Kidney tubule cell (primary cell): ENCODE measurements around the gene MTRF1L.
"Not testable (repeated sequence)": the region's sequence is repeated elsewhere in the genome, so short reads cannot be mapped to it uniquely, and the experiment has no call there.

Experiments used
- DNase-seq: peaks from one replicate; pipeline ENCODE4 v3.0.0-alpha.2; 2018; ENCODE audit warnings: low spot score

Gene MTRF1L

DNA sequence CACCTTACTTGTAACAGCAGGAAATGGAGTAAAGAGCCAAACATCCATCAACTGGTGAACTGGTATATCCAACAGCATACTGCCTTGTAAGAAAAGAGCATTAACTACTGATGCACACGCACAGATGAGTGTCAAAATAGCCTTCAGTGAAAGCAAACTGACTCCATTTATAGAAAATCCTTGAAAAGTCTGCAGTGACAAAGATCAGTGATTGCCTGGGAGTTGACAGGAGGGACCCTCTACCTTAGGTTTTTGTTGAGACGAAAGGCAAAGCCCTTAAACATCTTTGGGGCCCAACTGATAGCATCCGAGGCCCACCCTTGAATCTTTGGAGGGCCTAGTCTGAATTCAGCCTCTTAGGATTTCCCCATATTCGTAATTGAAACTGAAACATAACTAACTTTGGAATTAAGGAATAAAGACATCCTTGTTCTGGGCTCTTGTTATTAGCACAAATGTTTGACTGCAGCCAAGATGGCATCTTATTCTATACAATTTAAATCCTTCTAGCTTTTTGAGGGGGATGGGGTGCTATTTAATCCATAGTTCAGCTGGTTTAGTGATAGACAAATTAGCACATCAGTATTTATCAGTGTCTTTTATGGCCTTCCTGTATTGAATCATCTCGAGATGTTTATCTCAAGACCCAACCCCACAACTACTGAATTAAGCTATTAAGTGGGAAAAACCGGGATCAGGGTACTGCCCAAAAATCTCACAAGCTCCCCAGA, 32.7 kb downstream of the MTRF1L start:
- DNase-seq: no peak

DNA sequence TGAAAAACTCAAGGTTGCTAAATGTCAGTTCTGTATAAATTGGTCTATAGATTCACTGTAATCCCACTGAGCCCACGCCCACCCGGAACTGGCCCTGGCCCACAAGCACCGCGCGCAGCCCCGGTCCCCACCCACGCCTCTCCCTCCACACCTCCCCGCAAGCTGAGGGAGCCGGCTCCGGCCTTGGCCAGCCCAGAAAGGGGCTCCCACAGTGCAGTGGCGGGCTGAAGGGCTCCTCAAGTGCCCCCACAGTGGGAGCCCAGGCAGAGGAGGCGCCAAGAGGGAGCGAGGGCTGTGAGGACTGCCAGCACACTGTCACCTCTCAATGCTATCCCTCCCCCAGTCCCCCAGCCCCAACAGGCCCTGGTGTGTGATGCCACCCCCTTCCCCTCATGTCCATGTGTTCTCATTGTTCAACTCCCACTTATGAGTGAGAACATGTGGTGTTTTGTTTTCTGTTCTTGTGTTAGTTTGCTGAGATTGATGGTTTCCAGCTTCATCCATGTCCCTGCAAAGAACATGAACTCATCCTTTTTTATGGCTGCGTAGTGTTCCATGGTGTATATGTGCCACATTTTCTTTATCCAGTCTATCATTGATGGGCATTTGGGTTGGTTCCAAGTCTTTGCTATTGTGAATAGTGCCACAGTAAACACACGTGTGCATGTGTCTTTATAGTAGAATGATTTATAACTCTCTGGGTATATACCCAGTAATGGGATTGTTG, 36.2 kb downstream of the MTRF1L start:
- DNase-seq: not testable (repeated sequence)

DNA sequence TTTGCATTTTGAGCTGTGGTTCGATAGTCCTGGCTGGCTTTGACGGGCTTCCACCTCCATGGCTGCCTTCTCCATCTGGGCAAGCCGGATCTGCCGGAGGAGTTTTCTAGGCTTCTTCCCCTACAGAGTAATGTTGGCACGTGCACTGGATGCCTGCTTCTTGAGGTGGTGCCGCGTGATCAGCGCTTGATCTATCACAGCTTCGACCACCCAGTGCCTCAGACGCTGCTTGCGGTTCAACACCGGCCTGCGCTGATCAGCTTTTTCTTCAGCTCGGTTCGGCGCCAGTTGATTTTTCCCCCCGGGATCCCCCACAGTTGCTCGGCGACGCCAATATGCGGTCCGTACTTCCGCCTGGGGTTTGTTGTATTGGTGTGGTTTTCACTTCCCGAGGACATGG, 43.2 kb downstream of the MTRF1L start:
- no peak for DNase-seq

DNA sequence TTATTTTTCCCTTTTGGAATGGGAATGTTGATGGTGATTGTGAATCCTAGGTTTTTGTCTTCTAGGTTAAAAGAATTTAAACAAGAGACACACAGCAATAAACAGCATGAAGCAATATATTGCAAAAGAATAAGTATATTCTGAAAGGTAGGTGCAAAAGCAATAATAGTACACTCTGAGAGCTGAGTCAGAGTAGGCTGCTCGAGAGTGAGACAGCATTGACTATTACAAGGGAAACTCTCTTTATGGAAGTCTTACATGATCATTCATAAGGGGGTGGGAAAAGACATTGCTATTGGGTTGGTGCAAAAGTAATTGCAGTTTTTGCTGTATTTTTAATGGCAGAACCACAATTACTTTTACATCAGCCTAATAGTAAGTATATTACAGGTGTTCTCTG, 44.7 kb downstream of the MTRF1L start:
- DNase-seq: no peak

DNA sequence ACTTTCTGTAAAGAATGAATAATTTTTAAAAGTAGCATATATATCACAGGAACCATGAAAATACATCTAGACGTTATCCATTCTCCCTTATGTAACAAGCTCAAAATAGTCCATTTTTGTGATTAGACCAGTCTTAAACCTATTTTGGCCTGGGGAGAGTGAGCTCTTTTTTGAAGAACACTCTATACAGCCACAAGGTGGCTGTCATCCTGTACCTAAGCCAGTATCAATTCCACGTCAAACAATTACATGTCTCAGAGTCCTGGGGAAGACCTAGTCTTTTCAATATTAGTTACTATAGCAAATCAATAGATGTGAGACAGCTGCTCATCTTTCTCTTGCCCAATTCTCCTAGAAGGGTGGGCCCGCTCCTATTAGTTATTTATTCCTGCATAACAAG, 48.1 kb downstream of the MTRF1L start:
- no peak for DNase-seq

DNA sequence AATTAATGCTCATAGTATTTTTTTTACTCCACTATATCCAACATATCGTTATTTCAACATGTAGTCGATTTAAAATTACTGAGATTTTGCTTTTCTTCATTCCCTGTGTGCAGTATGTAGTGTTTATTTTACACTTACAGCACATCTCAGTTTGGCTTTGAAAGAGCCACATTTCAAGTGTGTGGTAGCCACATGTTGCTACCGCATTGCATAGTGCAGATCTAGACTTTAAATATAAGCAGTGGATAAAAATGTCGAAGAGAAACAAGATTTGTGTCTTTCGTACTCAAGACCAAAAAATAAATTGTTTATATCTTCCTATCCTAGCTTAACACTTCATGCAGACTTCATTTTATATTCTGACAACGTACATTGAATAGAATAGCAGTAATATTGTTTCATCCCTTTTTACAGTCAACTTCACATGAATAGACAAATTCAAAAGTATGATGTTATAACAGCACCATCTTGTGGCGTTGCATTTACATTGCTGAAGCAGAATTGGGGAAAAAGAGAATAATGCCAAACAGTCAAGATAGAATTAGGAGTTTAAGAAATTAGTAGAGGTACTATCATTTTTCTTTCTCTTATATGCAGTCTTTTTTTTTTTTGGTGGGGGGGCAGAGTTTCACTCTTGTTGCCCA, 49.5 kb downstream of the MTRF1L start:
- DNase-seq: peak; percentile 40

DNA sequence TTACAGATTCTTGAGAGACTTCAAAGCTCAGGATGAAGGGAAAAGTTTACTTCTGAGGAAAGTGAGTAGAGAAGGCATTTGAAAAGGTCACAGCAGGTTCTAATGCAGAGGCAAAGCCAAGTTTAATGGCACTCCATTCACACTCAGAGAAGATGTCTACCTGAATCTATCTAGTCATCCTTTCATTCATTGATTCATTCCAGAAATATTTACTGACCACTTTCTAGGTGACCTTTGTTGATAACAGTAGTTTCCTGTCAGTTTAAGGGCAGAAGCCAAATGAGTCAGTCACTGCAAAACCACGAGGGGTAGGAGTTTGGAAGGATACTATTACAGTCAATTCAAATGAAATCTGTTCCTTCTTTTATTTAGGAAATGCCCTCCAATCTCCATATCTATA, 50.5 kb downstream of the MTRF1L start:
- peak; percentile 75 for DNase-seq

DNA sequence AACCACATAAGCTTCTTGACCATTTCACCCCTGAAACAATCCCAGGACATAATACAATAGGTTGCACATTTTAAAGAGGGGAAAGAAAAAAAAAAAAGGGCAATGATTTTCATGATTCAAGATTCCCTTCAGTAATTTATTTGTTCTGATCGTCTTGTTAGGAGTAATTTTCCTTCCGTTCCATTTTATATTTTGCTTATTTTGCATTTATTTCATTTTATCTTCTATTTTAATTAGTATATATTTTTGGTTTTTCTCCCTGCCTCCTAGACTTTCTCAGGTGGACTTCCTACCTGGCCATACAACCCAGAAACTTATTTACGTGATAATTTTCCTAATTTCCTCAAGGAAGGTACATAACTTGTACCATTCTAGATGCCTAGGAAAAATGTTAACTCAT, 52.3 kb downstream of the MTRF1L start:
- no peak for DNase-seq

DNA sequence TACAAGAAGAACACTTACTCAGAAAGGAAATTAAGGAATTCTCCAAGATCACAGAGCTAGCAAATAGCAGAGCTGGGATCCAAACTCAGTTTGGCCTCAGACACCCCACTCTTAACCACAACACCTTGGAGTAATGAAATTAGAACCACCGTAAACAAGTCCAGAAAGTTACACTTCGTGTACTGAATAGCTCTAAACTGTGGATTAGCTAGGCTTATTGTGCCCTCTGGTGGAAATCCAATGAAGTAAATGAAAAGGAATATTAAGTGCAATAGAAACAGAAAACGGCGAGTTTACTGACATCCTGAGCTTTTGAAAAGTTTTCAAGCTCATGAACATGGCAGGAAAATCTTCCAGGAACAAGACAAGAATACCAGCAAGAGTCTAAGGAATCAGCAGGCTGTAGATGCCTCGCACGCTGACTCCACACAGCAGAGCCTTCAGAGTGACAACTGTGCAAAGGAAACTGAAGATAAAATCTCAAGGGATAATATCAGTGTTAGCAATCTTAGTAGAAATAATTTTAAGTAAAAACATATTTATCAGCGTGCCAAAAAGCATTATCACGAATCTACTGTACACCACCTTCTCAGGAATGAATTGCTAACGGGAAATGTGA, 54.2 kb downstream of the MTRF1L start:
- DNase-seq: peak; percentile 54

DNA sequence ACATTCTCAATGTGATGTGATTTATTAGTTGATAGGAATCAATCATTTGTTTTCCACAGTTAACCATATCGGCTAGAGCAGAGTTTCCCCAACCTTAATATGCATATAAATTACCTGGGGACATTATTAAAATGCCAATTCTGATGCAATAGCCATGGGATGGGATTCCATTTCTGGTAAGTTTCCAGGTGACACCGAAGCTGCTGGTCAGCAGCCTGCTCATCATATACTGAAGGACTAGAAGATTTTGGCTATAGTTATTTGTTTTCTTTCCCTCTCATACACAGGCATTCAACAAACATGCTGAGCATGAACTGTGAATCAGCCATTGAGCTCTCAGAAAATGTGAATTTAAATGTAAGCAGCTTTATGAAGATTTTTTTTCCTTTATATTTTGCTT, 55.5 kb downstream of the MTRF1L start:
- no peak for DNase-seq

DNA sequence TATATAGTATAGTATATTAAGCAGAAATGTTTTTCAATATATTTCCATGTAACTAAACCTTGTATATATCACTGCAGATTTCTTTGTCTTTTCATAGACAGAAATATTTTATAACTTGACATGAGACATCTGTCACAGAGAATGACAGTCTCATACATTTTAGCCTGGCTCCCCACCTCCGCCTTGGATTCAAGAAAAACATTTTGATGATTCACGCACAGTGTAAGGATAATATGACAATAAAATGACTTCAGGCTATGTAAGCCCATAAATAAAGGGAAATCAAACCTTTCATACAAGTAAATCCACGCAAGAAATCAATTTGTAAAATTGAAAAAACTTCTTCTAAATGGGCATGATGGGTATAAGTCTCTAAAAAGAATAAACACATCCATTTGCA, 56.0 kb downstream of the MTRF1L start:
- DNase-seq: no peak

DNA sequence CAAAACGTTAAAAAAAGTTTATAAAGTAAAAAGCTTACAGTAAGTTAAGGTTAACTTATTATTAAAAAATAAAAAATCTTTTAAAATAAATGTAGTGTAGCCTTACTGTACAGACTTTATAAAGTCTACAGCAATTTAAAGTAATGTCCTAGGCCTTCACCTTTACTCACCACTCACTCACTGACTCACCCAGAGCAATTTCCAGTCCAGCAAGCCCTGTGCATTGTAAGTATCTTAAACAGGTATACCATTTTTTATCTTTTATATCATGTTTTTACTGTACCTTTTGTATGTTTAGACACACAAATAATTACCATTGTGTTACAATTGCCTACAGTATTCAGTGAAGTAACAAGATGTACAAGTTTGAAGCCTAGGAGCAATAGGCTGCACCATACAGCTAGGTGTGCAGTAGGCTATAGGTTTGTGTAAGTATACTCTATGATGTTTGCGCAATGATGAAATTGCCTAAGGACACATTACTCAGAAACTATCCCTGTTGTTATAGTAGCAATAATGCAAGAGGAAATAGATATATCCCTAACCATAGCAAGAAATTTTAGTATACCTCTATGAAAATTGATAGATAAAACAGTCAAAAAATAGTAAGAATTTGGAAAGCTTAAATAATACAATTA, 59.1 kb downstream of the MTRF1L start:
- no peak for DNase-seq

DNA sequence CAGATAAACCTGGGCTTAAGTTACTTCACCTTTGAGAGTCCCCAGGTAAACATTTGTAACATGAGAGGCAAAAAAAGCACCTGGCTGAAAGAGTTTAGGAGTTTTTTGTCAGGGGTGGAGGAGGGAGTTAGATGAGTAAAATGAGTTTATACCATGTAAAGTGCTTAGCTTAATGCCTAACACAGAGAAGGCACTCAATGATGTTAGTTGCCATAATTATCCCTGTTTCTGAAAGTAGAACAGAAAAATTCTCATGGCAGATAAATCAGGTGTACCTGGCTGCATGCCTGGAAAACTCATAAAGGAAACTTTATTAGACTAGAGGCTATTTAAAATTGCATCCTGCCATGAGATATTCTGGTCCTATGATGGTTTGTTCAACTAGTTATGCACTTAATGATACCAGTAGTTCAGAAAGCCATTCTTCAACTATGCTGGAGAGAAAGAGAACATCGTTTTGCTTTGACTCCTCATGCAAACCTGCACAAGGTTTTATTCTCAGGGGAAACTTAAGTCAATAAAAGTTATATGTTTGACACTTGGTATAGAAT, 60.1 kb downstream of the MTRF1L start:
- no peak for DNase-seq

DNA sequence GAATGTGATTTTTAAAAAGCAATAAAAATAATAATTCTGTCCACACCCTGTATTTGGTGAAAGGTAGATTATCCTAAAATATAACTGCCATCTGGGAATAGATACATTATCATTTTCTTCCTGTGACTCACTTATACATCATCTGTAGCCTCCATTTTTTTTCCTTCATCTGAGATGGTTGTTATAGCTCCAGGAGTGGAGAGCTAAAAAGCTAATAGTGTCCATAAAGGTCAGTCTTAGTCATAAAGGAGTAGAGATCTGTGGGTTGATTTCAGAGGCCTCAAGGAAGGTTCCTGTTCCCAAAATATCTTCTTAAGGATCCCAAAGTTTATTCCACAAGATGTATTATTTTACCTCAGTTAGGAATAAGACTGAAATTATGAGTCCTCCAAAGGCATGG, 60.8 kb downstream of the MTRF1L start:
- DNase-seq: no peak
